SK-N-SH treated with all-trans-retinoic acid at 6 μM for 48 hours (cell line): Measurements from ENCODE around the gene NPIPB8.

Experiments used
- BACH2 ChIP-seq: fragments of 250-450 bp; sonication (Bioruptor Pico); IDR thresholded peaks from 2 replicates; pipeline ENCODE4 v1.9.0; 2021; ENCODE audit warnings: mild to moderate bottlenecking, borderline replicate concordance
- CREB5 ChIP-seq: fragments of 250-450 bp; sonication (Bioruptor Pico); IDR thresholded peaks from 2 replicates; pipeline ENCODE4 v1.5.1; 2020; ENCODE audit warnings: low read depth, mild to moderate bottlenecking, moderate library complexity
- PATZ1 ChIP-seq: fragments of 250-450 bp; sonication (Bioruptor Pico); IDR thresholded peaks from 2 replicates; pipeline ENCODE4 v1.8.0; 2020; ENCODE audit warnings: mild to moderate bottlenecking, moderate library complexity, borderline replicate concordance
- ZNF8 ChIP-seq: fragments of 450-650 bp; formaldehyde crosslinking; IDR thresholded peaks from 2 replicates; pipeline ENCODE4 v1.5.0; 2020; ENCODE audit warnings: mild to moderate bottlenecking, moderate library complexity

GRCh38 chr16:28597692-28598261, 40.1 kb upstream of the NPIPB8 start:
- TF ChIP-seq ZNF8, result no peak
- TF ChIP-seq BACH2, result no peak
- TF ChIP-seq CREB5, result no peak
- no peak for TF ChIP-seq PATZ1 (CRISPR knock-in tag)
